NCI-H1694 (cell line): ENCODE results near the gene CYP2R1.
A peak's percentile ranks its signal among the peaks of the same experiment; 100 is the strongest.

Experiments used
- DNase-seq: peaks from one replicate; lab custom pipeline; 2025; lab: John Stamatoyannopoulos, UW

CYP2R1 gene, protein sequence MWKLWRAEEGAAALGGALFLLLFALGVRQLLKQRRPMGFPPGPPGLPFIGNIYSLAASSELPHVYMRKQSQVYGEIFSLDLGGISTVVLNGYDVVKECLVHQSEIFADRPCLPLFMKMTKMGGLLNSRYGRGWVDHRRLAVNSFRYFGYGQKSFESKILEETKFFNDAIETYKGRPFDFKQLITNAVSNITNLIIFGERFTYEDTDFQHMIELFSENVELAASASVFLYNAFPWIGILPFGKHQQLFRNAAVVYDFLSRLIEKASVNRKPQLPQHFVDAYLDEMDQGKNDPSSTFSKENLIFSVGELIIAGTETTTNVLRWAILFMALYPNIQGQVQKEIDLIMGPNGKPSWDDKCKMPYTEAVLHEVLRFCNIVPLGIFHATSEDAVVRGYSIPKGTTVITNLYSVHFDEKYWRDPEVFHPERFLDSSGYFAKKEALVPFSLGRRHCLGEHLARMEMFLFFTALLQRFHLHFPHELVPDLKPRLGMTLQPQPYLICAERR

DNA sequence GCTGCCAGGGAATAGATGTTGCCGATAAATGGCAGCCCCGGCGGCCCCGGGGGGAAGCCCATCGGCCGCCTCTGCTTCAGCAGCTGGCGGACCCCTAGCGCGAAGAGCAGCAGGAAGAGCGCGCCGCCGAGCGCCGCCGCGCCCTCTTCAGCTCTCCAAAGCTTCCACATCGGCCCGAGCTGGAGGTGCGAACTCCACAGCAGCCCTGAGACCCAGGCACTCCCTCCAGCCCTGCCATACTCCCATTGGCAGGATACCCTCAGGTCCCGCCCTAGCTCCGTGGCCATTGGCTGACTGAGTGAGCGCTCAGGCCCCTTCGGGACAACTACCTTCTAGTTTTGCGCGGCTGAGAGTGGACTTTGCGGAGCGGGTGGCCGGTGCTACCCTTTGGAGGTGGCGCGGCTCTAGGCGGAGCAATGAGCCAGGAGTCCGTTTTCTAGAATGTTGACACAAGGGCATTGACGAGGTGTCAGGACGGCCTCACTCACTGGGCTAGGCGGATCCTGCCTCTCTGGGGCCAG, at the start of gene CYP2R1:
CYP2R1 (minus strand) TSS at position 196 of the 521 bp plus-strand sequence; CDS start at position 170, 26 bp downstream.
- DNase-seq, result peak; percentile 82

DNA sequence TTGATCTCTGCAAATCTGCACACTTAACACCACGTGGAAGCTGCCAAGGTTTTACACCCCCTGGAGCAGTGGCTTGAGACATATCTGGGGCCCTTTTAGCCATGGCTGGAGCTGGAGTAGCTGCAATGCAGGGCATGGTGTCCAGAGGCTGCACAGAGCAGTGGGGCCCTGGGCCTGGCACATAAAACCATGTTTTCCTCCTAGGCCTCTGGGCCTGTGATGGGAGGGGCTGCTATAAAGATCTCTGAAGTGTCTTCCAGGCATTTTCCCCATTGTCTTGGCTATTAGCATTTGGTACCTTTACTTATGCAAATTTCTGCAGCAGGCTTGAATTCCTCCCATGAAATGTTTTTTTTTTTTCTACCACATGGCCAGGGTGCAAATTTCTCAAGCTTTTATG, 46.9 kb upstream of the CYP2R1 start:
- DNase-seq, result no peak

DNA sequence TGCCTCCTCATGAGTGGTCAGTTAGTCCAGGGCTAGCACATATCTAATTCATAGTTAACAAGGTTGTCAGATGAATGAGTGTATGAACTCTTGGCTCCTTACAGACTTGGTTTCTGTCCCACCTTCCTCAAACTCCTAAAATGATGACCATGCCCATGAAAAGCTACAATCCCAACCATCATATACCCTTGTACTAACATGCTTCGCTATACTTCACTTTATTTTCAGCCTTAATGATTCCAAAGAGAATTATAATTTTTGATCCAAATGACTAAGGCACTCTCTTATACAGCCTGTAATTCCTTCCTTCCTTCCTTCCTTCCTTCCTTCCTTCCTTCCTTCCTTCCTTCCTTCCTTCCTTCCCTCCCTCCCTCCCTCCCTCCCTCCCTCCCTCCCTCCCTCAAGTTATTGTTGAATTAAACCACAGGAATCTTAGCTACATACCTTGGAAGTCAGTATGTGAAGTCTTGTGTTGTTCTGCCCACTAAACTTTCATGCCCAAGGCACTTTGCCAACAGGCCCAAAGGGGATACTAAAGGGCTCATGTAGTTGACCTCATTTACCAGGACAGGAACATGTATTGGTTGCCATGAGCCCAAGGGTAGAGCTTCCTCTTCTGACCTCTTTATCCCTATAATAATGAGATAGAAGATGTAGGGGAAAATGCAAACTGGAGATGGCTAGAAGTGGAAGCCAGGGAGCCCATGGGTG, 42.8 kb upstream of the CYP2R1 start:
- no peak for DNase-seq

DNA sequence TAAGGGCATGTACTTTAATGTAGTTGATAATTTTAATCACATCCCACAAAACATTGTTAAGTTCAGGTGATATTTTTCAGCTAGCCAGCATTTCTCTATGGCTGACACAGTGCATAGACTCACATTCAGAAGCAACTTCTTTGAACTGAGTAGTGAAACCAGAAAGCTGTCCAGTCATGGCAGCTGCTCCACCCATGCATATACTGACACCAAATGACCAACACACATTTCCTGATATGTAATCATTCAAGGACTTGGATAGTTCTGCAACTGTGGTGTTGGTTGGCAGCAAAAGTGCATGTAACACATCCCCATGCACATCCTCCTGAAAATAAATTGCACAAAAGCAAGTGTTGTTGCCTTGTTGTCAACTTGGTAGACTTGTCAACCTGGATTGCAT, 40.4 kb upstream of the CYP2R1 start:
- no peak for DNase-seq

DNA sequence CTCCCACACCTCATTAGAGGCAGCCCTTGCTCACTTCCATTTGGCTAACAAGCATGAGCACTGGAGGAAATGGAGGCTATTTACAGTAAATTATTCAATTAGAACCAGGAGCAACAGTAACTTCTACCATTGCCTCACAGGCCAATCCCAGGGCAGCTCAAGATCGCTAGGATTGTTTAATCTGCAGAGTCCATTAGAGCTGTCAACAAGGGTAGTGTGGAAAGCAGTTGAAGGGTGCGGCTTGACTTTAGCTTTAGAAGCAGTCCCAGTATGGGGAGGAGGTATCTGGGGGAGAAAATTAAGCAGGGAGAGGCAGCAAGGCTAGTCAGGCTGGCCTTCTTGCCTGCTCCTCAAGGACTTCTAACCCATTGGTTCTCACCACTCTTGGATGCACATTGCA, 38.3 kb upstream of the CYP2R1 start:
- no peak for DNase-seq

DNA sequence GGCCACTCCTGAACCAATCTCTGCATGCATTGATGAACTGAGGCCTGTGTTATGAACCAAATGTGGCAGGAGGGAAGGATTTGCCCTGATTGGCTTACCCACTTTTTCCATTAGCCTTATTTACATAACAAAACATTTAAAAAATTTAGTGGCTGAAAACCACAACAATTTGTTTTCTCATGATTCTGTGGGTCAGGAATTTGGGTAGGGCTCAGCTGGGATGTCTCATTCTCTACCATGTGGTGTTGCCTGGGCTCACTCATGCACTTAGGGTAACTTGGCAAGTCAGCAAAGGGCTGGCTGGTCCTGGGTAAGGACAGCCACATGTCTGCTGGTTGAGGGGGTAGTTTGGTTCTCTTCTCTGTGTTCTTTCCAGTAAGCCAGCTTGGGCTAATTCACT, 35.1 kb upstream of the CYP2R1 start:
- no peak for DNase-seq

DNA sequence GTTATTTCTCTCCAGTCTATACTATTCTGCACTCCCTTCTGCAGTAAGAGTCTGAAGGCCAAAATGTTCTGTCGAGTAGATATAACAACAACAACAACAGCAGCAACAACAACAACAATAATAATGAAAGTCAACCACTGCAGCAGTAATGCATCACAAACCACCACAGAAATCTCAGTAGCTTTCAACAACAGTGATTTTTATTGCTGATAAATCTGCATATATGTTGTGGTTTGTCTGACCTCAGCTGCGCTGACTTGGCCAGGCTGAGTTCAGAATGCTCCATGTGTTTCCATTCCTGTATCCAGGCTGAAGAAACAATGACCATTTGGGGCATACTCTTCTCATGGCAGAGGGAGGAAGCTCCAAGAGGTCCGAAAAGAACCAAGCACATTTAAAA, 32.3 kb upstream of the CYP2R1 start:
- DNase-seq, result no peak

DNA sequence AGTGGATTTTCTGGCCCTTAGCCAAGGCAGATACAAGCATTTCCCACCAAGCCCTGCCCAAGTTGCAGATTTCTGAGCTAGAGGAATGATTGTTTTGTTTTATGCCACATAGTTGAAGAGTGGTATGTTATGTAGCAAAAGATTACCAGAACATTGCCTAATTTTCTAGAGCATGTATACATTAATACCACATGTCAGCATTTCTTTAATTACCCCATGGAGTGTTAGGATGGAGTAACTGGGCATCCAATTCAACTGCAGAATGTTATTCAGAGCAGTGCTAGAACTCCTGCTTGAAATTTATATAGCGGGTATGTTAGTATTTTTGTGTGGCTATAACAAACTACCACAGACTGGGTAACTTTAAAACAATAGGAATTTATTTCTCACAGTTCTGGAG, 24.4 kb upstream of the CYP2R1 start:
- DNase-seq, result no peak

DNA sequence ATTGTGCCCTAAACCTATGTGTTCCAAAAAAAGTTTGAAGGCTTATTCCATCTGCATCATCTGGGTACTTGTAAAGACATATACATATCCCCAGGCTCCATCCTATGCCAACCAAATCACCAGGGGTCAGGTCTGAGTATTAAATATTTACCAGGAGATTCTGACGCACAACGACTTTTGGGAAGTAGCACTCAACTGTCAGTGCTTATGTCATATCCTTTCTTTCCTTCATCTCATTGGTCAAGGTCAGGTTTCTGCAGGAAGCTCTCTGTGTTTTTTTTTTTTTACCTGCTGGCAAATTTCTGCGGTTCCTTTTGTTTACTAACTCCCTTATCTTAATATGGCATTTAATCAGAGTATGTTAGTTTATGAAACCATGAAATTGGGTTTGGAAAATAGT, 22.5 kb upstream of the CYP2R1 start:
- DNase-seq, result no peak

DNA sequence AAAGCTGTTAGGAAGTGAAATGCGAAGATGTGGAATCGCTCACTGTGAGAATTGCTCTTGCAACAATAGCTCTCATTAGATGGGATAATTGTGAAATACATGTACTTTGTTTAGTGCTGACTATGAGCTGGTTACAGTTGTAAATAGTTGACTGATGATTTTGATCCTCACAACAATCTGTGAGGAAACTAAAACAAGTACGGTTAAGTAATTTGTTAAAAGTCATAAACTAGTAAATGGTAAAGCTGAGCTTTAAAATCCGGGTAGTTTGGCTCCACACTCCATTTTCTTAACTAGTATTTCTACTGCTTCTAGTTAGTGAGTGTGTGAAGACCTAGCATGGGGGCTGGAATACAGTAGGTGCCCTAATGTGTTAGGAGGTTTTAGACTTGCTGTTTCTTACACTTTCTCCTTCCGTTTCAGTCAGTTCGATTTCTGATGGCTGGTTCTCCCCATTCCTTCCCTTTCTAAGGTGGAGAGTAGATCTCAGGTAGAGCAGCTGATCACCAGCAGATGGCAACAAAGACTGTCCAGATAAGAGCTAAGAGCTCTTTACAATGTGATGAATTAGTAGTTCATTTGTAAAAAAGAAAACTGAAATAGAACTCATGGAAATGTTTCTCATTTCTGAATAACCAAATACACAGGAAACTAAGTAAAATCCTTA, 16.3 kb upstream of the CYP2R1 start:
- peak; percentile 36 for DNase-seq

DNA sequence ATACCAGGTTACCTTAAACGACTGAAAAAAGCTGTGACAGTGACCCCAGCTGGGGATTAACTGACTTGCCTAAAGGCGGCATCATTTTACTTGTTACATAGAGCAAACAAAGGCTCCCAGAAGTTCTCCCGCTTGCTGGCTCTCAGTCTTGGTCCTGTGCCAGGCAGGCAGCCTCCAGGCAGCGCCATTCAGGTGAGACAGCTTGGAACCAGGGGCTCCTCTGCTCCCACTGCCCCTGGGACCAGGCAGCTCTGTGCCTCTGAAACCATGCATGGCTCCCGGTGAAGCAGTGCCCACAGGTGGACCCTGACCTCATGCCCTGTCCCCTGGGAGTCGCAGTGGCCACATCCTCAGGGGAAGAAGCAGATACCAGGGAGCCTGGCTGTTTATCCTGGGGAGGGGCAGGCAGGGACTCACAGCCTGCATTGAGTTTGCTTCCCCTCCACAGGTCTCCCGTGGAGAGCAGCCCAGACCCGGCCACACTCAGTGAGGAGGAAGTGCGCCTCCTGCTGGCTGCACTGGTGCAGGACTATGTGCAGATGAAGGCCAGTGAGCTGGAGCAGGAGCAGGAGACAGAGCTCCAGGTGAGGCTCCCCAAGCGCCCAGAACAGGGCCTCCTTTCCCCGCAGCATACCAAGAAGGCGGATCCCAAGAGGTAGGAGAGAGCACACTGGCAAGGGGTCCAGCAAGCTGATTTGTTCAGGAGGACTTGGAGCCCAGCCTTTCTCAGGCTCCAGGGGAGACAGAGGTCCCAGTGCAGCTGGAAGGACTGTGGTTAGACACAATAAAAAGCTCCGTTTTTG, 15.6 kb upstream of the CYP2R1 start:
- peak; percentile 71 for DNase-seq

DNA sequence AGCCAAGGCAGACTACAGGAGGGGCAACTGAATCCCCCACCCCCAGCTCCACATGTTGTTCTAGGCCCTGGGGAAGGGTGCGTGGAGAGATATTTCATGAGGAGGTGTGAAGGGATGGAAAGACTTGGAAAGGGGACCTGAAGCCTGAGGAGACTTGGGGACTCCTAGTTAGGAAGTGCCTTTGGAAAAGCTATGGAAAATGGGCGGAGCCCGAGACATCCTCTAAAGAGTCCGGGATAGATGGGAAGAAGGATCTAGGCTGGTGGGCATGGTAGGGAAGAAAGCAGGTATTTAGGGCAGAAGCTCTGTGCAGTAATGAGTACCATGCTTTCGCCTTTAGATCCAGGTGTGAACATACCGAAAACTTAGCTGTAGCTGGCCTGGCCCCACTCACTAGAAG, 15.0 kb upstream of the CYP2R1 start:
- no peak for DNase-seq

DNA sequence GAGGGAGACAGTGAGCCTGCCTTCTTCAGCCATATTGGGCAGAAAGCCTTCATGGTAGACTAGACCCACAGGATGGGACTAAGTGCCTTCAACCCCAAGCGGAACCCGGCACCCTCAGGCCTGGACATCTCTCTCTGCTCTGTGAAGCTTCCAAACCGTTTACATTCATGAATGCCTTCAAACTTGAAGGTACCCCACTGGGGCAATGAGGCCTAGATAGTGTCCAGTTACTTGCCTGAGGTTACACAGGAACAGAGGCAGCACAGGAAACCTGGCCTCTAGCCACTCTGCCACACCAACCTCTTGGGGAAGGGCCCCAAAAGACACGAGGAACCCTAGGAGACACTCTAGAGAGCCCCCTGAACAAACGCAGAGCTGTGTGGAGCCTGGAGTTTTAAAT, 14.5 kb upstream of the CYP2R1 start:
- no peak for DNase-seq

DNA sequence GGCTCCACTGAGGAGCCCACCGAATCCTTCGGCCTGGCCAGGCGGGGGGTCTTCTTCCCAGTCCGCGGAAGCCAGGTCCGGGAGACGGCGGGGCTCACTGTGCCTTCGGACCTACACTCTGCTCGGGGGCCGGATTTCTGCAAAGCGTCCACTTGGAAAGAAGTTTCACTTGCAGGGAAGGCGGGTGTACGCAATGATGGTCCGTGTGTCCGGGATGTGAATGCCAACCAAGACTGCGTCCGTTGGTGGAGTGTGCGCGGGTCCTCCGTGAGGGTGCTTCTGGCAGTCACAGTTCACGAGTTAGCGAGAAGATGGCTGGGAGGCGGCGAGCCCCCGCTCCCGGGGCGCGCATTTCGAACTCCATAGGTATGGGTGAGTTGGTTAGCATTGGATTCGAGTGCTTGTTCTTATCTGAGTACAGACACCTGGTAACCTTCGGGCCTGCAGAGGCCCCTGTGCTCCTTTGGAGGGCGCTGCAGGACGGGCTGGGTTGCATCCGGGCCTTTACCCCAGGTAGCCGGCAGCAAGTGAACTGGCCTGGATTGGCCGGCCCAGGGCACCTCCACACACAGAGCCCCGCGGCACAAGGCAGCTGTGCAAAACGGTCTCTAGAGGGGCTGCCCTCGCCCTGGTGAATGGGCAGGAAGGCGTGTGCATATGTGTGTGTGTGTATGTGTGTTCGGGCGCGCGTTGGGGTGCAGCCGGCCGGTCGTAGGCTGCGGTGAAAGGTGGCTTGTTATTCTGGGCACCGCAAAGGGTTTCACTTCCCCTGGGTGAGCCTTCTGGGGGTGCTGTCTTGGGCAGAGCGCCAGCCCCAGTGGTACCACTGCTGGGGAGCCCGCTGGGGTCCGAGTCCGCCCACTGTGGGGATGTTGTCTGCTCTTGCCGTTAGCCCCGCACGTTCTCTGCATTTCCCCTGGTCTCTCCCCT, 13.3 kb upstream of the CYP2R1 start:
- no peak for DNase-seq

DNA sequence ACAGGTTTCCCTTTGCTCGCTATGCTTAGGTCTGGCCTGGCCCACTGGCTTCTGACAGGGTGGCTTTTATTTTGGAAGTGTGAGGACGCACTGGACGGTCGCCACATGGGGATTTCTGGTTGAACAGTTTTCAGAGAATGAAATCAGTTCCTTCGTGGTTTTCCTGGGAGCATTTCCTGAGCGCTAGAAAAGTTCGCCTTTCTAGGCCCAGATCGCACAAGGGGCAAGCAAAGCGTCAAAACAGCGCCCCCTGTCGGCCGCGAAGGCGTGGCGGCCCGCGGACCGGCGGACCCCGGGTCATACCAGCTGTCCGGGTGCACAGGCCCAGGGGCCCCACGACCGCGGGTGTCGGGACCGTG, 12.7 kb upstream of the CYP2R1 start:
- no peak for DNase-seq

DNA sequence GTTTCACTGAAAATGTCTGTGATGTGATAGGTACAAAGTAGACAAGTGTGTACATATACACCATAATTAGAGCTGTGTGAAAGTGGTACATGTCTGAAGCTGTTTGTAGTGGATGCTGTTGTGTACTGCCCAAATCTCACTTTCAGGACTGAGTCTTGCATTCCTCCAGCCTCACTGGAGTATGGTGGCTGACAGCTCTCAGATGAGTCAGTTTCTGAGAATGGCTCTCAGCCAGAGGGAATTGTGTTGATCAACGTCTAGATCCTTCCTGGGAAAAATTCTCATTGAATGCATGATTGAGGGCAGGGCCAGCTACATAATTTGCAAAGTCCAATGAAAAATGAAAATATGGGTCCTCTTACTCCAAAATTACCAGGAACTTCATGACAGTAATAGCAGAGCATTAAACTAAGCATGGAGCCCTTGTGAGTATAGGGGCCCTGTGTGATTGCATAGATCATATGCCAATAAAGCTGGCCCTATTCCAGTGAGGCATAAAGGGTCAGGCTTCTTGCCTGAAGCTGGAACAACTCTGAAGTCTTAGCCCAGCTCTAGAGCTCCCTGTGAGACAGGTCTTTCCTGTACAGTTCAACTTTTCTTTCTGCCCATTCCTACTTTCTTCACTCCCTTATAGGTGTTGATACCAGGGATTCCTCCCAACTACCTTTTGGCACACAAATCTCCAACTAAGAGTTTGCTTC, 10.8 kb upstream of the CYP2R1 start:
- DNase-seq, result no peak

DNA sequence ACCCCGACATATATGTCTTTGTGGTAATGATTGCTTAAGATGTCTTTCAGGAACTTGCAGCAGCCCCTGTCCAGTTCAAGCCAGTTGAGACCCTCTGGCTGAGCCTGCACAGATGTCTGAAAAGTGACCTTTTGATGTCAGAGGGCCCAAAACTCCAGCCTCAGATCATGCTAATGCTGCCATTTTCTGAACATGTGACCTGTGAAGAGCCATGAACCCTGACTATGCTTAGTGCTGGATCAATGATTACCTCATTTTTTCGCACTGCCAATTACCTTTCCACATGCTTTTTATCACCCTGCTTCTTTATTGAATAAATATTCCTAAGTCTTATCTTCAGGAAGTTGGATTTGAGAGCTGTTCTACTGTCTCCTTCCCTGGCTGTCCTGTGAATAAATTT, 6.9 kb upstream of the CYP2R1 start:
- no peak for DNase-seq

DNA sequence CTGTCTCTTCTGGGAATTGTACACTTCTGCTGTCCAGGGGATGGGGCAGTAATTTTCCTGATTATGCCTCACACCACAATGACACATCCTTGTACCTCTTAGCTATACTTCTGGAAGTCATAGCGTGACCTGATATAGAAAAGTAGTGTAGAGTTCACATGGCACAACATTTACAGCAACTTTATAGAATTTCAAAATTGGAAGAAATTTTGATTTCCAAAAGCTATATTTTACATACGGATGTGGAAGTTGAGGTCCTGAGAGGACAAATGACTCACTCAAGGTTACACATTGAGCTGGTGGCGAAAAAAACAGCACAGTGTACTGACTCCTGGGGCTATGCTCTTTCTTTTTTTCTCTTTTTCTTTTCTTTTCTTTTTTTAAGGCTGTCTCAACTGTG, 6.3 kb upstream of the CYP2R1 start:
- no peak for DNase-seq

DNA sequence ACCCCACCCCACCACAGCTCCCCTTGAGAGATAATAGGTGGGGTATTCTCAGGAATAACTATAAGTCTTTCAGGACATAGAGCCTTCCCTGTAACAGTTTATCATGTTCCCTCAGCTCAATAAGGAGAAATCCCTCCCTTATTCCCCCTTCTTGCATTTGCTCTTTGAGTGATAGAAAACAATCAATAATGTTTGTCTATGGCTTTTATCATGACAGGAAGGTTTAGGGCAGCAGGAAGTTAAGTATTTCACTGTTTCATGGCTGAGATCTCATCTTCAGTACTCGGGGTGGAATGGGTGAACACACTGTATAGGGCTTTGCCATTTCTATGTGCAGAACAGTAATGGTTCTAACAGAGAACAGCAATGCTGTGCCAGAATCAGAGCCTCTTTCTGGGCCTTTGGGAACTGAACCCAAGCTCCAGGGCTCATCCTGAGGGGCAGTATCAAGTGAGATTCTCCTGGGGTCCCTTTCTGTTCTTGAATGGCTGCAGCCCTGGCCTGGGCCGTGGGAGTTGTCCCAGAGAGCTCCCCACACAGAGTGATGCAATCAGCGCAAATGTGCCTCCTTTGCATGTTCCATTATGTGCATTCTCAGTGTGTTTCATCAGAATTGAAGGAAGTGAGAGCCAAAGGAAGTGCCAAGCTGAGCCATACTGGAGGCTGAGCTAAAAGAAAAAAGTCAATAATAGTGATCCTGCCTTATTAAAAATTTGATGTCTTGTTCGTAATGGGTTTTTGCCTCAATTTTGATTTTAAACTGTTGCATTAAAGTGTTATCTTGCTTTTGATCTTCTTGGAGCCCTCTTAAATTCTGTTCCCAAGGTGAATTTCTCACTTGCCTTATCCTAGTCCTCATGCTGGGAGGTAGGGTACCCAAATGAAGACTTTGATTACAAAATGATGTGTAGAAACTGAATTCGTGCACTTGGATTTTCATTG, 2.9 kb upstream of the CYP2R1 start:
- no peak for DNase-seq
